ENCODE results near the gene GRIA1. TPM values are rescaled to one million over a fixed set of nuclear protein-coding genes. Genes with fewer than 3 reads are reported as not detected.

Gene GRIA1
- total RNA-seq, 4 donors from 2014 or later: 0.12 to 0.19 TPM; not detected in 2

DNA sequence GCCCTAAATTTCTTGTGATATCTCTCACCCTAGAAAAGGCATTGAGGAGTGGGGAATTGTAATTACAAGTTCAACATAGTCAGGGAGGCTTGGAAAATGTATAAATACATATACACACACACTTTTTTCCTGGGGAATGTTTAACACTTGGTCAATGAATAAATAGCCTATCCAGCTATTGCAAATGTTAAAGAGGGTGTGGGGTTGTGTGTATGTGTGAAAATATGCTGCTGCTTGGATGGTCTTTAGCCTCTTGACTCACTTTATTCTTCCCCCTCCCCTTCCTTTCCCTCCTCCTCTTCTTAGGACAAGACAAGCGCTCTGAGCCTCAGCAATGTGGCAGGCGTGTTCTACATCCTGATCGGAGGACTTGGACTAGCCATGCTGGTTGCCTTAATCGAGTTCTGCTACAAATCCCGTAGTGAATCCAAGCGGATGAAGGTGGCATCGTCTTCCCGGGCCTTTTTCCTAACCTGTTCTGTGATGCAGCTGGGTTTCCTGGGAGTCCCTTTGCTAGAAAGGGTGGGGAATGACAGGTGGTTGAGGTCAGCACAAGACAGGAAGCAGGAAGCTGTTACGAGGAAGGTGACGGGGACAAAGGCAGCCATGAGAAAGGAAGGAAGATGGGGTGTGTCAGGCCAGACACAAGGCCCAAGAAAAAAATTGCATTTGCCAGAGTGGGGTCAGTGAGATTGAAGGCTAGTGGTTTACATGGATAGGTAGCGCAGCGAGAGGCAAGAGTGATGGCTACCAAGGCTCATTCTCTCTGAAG lies 311.8 kb downstream of the GRIA1 start:
- Histone ChIP-seq H3K27ac (no peak overlapping the region), H3K4me3 (no peak overlapping the region), H3K27me3 (no peaks in the 10 kb centered on the region), H3K36me3 (no peaks in the 10 kb centered on the region), H3K4me1 (no peaks in the 10 kb centered on the region), H3K9me3 (no peaks in the 10 kb centered on the region)
- WGBS, 2 donors: 79 to 81% methylated on average over 7 to 11 of the region's 12 CpGs
- DNase-seq: no peak
- TF ChIP-seq, protein P1, sequence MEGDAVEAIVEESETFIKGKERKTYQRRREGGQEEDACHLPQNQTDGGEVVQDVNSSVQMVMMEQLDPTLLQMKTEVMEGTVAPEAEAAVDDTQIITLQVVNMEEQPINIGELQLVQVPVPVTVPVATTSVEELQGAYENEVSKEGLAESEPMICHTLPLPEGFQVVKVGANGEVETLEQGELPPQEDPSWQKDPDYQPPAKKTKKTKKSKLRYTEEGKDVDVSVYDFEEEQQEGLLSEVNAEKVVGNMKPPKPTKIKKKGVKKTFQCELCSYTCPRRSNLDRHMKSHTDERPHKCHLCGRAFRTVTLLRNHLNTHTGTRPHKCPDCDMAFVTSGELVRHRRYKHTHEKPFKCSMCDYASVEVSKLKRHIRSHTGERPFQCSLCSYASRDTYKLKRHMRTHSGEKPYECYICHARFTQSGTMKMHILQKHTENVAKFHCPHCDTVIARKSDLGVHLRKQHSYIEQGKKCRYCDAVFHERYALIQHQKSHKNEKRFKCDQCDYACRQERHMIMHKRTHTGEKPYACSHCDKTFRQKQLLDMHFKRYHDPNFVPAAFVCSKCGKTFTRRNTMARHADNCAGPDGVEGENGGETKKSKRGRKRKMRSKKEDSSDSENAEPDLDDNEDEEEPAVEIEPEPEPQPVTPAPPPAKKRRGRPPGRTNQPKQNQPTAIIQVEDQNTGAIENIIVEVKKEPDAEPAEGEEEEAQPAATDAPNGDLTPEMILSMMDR (IDR thresholded peaks at IDR 0.05): no peak
- TF ChIP-seq POLR2A (IDR thresholded peaks at IDR 0.05): no peak
- intact Hi-C loops (cut with DNase I): no loop called here

DNA sequence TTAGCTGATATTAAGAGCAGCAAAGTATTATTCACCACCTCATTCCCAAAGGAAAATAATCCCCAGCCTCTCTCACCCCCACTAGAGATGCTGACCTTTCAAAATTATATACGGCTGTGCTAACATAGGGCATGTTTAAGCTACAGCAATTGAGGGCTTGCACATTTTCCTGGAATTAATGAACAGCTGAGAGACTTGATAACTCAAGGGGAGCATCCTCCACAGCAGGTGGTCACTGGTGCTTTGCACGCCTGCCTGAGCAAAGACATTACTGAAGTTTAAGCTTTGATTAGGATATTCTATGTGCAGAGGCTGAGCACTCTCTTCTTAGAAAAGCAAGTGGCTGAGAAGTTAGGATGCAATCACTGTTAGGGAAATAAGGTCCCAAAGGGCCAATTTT lies 317.3 kb downstream of the GRIA1 start:
- intact Hi-C loops (cut with DNase I): no loop called here
- 47 to 64% methylated on average over 2 of the region's 2 CpGs for WGBS, 2 donors
- TF ChIP-seq, protein P1 (IDR thresholded peaks at IDR 0.05): no peak
- TF ChIP-seq POLR2A (IDR thresholded peaks at IDR 0.05): no peak

DNA sequence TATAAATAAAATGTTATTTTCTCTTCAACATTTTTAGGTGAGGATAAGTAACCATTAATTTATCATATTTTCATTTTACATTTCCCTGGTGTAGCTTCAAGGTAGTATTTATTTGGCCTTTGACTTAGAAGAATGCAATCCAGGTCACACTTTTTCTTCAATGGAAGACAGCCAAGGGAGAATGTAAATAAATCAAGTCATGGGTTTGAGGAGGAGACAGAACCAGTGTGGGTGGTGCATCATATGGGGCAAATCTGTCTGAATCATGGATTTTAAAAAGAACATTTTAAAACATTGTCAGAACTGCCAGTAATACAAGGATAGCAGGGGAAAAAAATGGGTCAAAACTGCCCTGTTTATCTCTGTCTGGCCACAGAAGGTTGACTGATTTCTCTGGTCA lies 318.7 kb downstream of the GRIA1 start:
- no peaks in the 10 kb centered on the region for H3K27me3 ChIP-seq
- no peak for DNase-seq
- H3K27ac ChIP-seq: no peak overlapping the region
- no peak overlapping the region for H3K4me3 ChIP-seq
- H3K4me1 ChIP-seq: no peaks in the 10 kb centered on the region
- intact Hi-C loops (cut with DNase I): no loop called here
- no peak for TF ChIP-seq POLR2A (IDR thresholded peaks at IDR 0.05)
- TF ChIP-seq, protein P1 (IDR thresholded peaks at IDR 0.05): no peak
- no peaks in the 10 kb centered on the region for H3K36me3 ChIP-seq
- H3K9me3 ChIP-seq: no peaks in the 10 kb centered on the region

More for the DNA sequence above, 317.3 kb downstream of the GRIA1 start:
- no peak overlapping the region for H3K27ac ChIP-seq
- no peak overlapping the region for H3K4me3 ChIP-seq
- no peaks in the 10 kb centered on the region for H3K4me1 ChIP-seq
- DNase-seq: no peak
- H3K9me3 ChIP-seq: no peaks in the 10 kb centered on the region
- no peaks in the 10 kb centered on the region for H3K36me3 ChIP-seq
- no peaks in the 10 kb centered on the region for H3K27me3 ChIP-seq

DNA sequence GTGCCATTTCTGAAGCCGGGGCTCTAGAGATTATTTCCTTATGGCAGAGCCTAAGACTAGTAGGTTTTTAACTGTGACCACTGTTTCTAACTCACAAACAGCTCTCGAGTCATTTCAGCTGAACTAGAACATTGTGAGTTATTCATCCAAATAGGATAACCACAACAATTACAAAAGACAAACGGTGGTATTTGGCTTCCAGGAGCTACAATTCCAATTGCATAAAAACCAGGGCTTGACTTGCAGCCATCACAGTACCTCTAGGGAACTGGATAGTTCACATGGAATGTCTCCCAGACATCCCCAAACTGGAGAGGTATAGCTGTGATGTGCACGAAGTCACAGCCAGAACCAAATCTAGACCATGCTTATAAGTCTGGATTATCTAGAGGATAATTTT lies 323.4 kb downstream of the GRIA1 start:
- Histone ChIP-seq H3K4me3 (no peak overlapping the region), H3K27me3 (no peaks in the 10 kb centered on the region), H3K4me1 (no peaks in the 10 kb centered on the region), H3K36me3 (no peaks in the 10 kb centered on the region), H3K27ac (no peak overlapping the region), H3K9me3 (no peaks in the 10 kb centered on the region)
- no peak for DNase-seq
- TF ChIP-seq POLR2A (IDR thresholded peaks at IDR 0.05): no peak
- TF ChIP-seq, protein P1 (IDR thresholded peaks at IDR 0.05): no peak
- WGBS, 2 donors: 53 to 63% methylated on average over 4 of the region's 4 CpGs
- intact Hi-C loops (cut with DNase I): no loop called here

DNA sequence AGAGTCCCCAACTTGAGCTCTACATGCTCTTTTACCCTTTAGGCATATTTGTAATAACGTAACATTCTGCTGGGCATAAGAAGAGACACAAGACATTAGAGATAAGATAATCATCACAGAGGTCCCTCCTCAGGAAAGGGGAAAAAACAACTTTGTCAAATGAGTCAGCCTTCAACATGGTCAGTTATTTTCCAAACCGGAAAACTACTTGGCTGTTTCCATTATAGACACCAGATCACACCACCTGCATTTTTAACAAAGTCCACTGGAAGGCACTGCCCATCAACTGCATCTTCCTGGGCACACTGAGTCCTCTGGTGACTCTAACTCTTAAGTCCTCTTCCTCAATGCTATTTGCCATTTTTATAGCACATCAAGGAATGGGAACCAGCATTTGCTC lies 326.4 kb downstream of the GRIA1 start:
- Histone ChIP-seq H3K27ac (no peak overlapping the region), H3K36me3 (no peaks in the 10 kb centered on the region), H3K9me3 (no peaks in the 10 kb centered on the region), H3K27me3 (no peaks in the 10 kb centered on the region), H3K4me3 (no peak overlapping the region), H3K4me1 (no peaks in the 10 kb centered on the region)
- intact Hi-C loops (cut with DNase I): no loop called here
- no peak for DNase-seq
- 66 to 77% methylated on average over 2 of the region's 2 CpGs for WGBS, 2 donors
- TF ChIP-seq POLR2A (IDR thresholded peaks at IDR 0.05): no peak
- TF ChIP-seq, protein P1 (IDR thresholded peaks at IDR 0.05): no peak
